Measurements from ENCODE around the gene OTOG. TPM values are rescaled to one million over a fixed set of nuclear protein-coding genes. Genes with fewer than 3 reads are reported as not detected.

Gene OTOG
- total RNA-seq, 1 experiment from 2014 or later = not detected

GRCh38 chr11:17556999-17557398 lies 9.9 kb downstream of the OTOG start:
- TF ChIP-seq CTCF (conservative IDR thresholded peaks at IDR 0.05) (no peak), EZH2 (IDR thresholded peaks at IDR 0.05; ENCODE audit: low read depth) (no peak)
- POLR2A ChIA-PET (ENCODE audit: unreplicated experiment) = no interaction called here
- no peaks in the 10 kb centered on the region for H3K36me3 ChIP-seq (ENCODE audit: low read depth)
- H4K20me1 ChIP-seq (ENCODE audit: insufficient read depth) = no peaks in the 10 kb centered on the region
- no peaks in the 10 kb centered on the region for H3K79me2 ChIP-seq (ENCODE audit: low read depth)
- intact Hi-C loops (cut with micrococcal nuclease; ENCODE audit: unreplicated experiment) = no loop called here
- DNase-seq = no peak
- no peak overlapping the region for H3K4me3 ChIP-seq
- H2AFZ ChIP-seq = no peak overlapping the region
- CTCF ChIA-PET = no interaction called here
- no peak overlapping the region for H3K27ac ChIP-seq
- peaks cover 58% of the 10 kb centered on the region for H3K27me3 ChIP-seq (ENCODE audit: insufficient read depth, low read depth)
- no peaks in the 10 kb centered on the region for H3K9me2 ChIP-seq (ENCODE audit: insufficient read depth)
- no peaks in the 10 kb centered on the region for H3F3A ChIP-seq (ENCODE audit: insufficient read depth, low read depth)
- H3K4me2 ChIP-seq = no peak overlapping the region
- BruUV-seq (replicated peaks) = no TSS peak
- no peaks in the 10 kb centered on the region for H3K9me3 ChIP-seq (ENCODE audit: insufficient read depth, low read depth)
- no peaks in the 10 kb centered on the region for H3K4me1 ChIP-seq (replicated peaks; ENCODE audit: insufficient read depth)

- TF ChIP-seq EZH2 (IDR thresholded peaks at IDR 0.05; ENCODE audit: low read depth) (no peak), CTCF (conservative IDR thresholded peaks at IDR 0.05) (no peak)
- no peaks in the 10 kb centered on the region for H3F3A ChIP-seq (ENCODE audit: insufficient read depth, low read depth)
- no peaks in the 10 kb centered on the region for H3K9me3 ChIP-seq (ENCODE audit: insufficient read depth, low read depth)
- no peak for DNase-seq
- no peaks in the 10 kb centered on the region for H4K20me1 ChIP-seq (ENCODE audit: insufficient read depth)
- H3K9me2 ChIP-seq (ENCODE audit: insufficient read depth) = no peaks in the 10 kb centered on the region
- H2AFZ ChIP-seq = no peak overlapping the region
- H3K4me3 ChIP-seq = no peak overlapping the region
- H3K36me3 ChIP-seq (ENCODE audit: low read depth) = no peaks in the 10 kb centered on the region
- no peaks in the 10 kb centered on the region for H3K4me1 ChIP-seq (replicated peaks; ENCODE audit: insufficient read depth)
- intact Hi-C loops (cut with micrococcal nuclease; ENCODE audit: unreplicated experiment) = no loop called here
- ChIA-PET POLR2A (ENCODE audit: unreplicated experiment) (no interaction called here), CTCF (no interaction called here)
- no peaks in the 10 kb centered on the region for H3K79me2 ChIP-seq (ENCODE audit: low read depth)
- no peak overlapping the region for H3K27ac ChIP-seq
- no TSS peak for BruUV-seq (replicated peaks)
- peaks cover 58% of the 10 kb centered on the region for H3K27me3 ChIP-seq (ENCODE audit: insufficient read depth, low read depth)
- H3K4me2 ChIP-seq = no peak overlapping the region
Observed at GRCh38 chr11:17558025-17558780, 11.1 kb downstream of the OTOG start.

- CTCF ChIA-PET = no interaction called here
- intact Hi-C loops (cut with micrococcal nuclease; ENCODE audit: unreplicated experiment) = no loop called here
Observed at GRCh38 chr11:17558916-17559315, 11.9 kb downstream of the OTOG start.

More at GRCh38 chr11:17558916-17559315, 11.9 kb downstream of the OTOG start:
- no peak overlapping the region for H3K27ac ChIP-seq
- no peaks in the 10 kb centered on the region for H3K4me1 ChIP-seq (replicated peaks; ENCODE audit: insufficient read depth)
- H4K20me1 ChIP-seq (ENCODE audit: insufficient read depth) = no peaks in the 10 kb centered on the region
- H3K9me3 ChIP-seq (ENCODE audit: insufficient read depth, low read depth) = no peaks in the 10 kb centered on the region
- H2AFZ ChIP-seq = no peak overlapping the region
- no peaks in the 10 kb centered on the region for H3K9me2 ChIP-seq (ENCODE audit: insufficient read depth)
- no peak for TF ChIP-seq CTCF (conservative IDR thresholded peaks at IDR 0.05)
- no peaks in the 10 kb centered on the region for H3F3A ChIP-seq (ENCODE audit: insufficient read depth, low read depth)
- POLR2A ChIA-PET (ENCODE audit: unreplicated experiment) = no interaction called here
- no peaks in the 10 kb centered on the region for H3K36me3 ChIP-seq (ENCODE audit: low read depth)
- no peak for DNase-seq
- peaks cover 58% of the 10 kb centered on the region for H3K27me3 ChIP-seq (ENCODE audit: insufficient read depth, low read depth)
- no TSS peak for BruUV-seq (replicated peaks)
- no peak overlapping the region for H3K4me2 ChIP-seq
- no peaks in the 10 kb centered on the region for H3K79me2 ChIP-seq (ENCODE audit: low read depth)
- H3K4me3 ChIP-seq = no peak overlapping the region
